MM.1S (cell line): ENCODE measurements around the gene GFPT1.
A peak's percentile ranks its signal among the peaks of the same experiment; 100 is the strongest.

Experiments
- DNase-seq: peaks from one replicate; pipeline ENCODE4 v3.0.0-alpha.2; 2015
- H2AFZ ChIP-seq: fragments of 300-600 bp; sonication (generic); 2 replicates; pipeline ENCODE4 v1.6.0; 2016; ENCODE audit warnings: antibody characterized with exemption, low read length
- H3F3A ChIP-seq: fragments of 300-600 bp; sonication (generic); 2 replicates; pipeline ENCODE4 v1.6.1; 2016; ENCODE audit warnings: mild to moderate bottlenecking, antibody characterized with exemption, low read length, moderate library complexity, mixed read lengths; ENCODE audit not compliant: insufficient read depth
- H3K27ac ChIP-seq: fragments of 300-600 bp; sonication (generic); 2 replicates; pipeline ENCODE4 v1.5.1; 2016; ENCODE audit warnings: mild to moderate bottlenecking, low read length
- H3K27me3 ChIP-seq: fragments of 300-600 bp; sonication (generic); replicated peaks from 2 replicates; pipeline ENCODE4 v1.6.0; 2016; ENCODE audit warnings: low read length; ENCODE audit not compliant: insufficient read depth
- H3K36me3 ChIP-seq: fragments of 300-600 bp; sonication (generic); replicated peaks from 2 replicates; pipeline ENCODE4 v1.6.1; 2016; ENCODE audit warnings: mild to moderate bottlenecking, low read length, mixed read lengths; ENCODE audit not compliant: insufficient read depth
- H3K4me1 ChIP-seq: fragments of 300-600 bp; sonication (generic); 2 replicates; pipeline ENCODE4 v1.6.1; 2016; ENCODE audit warnings: low read length, mixed read lengths
- H3K4me2 ChIP-seq: fragments of 300-600 bp; sonication (generic); 2 replicates; pipeline ENCODE4 v1.6.0; 2016; ENCODE audit warnings: low read depth, low read length
- H3K4me3 ChIP-seq: fragments of 300-600 bp; sonication (generic); 2 replicates; pipeline ENCODE4 v1.5.1; 2016; ENCODE audit warnings: low read length, mixed read lengths
- H3K79me2 ChIP-seq: fragments of 300-600 bp; sonication (generic); 2 replicates; pipeline ENCODE4 v1.6.1; 2016; ENCODE audit warnings: mixed run types, low read length, mixed read lengths
- H3K9ac ChIP-seq: fragments of 300-600 bp; sonication (generic); 2 replicates; pipeline ENCODE4 v1.6.1; 2016; ENCODE audit warnings: low read length, mixed read lengths
- H3K9me2 ChIP-seq: fragments of 300-600 bp; sonication (generic); replicated peaks from 2 replicates; pipeline ENCODE4 v1.6.1; 2016; ENCODE audit warnings: mild to moderate bottlenecking, low read length, mixed read lengths; ENCODE audit not compliant: insufficient read depth
- H3K9me3 ChIP-seq: fragments of 300-600 bp; sonication (generic); replicated peaks from 2 replicates; pipeline ENCODE4 v1.6.1; 2016; ENCODE audit warnings: mild to moderate bottlenecking, low read length, mixed read lengths; ENCODE audit not compliant: insufficient read depth
- H4K20me1 ChIP-seq: fragments of 300-600 bp; sonication (generic); 2 replicates; pipeline ENCODE4 v1.6.1; 2016; ENCODE audit warnings: mild to moderate bottlenecking, low read length, moderate library complexity, mixed read lengths; ENCODE audit not compliant: insufficient read depth
- CTCF ChIP-seq: fragments of 300-600 bp; sonication (generic); IDR thresholded peaks from 2 replicates; pipeline ENCODE4 v1.5.1; 2016; ENCODE audit warnings: antibody characterized with exemption, low read length, mixed read lengths
- EZH2 ChIP-seq: fragments of 300-600 bp; sonication (generic); optimal IDR thresholded peaks from 2 replicates; pipeline ENCODE3; 2017; ENCODE audit warnings: low read depth, mild to moderate bottlenecking, antibody characterized with exemption, low read length, mixed read lengths
- EZH2phosphoT487 ChIP-seq: fragments of 300-600 bp; sonication (generic); IDR thresholded peaks from 2 replicates; pipeline ENCODE4 v1.6.1; 2018; ENCODE audit warnings: antibody characterized with exemption, low read length

GFPT1 gene

DNA sequence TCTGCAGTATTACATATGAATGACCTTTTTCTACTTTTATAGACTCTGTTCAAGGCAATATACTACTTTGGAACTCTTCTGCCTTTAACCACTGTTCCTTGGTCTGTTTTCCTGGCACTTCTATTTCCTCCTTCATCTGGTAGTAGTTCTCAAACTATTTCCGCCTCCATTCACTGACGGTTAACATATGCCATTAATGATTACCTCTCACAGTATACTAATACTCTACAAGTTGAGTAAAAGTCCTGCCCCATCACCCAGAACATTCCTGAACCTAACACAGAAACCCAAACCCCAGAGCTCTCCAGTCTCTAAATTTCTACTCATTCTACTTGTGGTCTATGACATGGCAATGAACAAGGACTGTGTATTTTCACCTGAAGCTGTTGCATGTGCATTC, 4.5 kb downstream of the GFPT1 start:
- peak overlapping the region; percentile 21; the same call in 1 of the 2 replicates for H3K27ac ChIP-seq

DNA sequence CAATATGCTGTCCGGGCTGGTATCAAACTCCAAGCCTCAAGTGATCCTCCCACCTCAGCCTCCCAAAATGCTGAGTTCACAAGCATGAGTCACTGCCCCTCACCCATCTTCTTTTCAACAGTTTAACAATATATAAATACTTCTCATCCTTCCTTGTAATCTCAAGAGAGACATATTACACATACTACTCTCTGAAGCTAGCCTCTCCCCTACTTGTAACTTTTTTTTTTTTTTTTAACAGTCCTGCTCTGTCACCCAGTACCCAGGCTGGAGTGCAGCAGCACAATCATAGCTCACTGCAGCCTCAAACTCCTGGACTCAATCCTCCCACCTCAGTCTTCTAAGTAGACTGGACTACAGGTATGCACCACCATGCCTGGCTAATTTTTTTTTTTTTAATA, 5.7 kb downstream of the GFPT1 start:
- Histone ChIP-seq H3K9me3 (no peaks in the 10 kb centered on the region), H3K27ac (no peak overlapping the region), H3K4me2 (no peak overlapping the region), H3K4me3 (no peak overlapping the region), H3K79me2 (peaks cover 100% of the 10 kb centered on the region), H3K9ac (no peak overlapping the region), H2AFZ (no peak overlapping the region), H3K27me3 (no peaks in the 10 kb centered on the region), H4K20me1 (peaks cover 17% of the 10 kb centered on the region; the same call in 1 of the 2 replicates), H3K4me1 (peaks cover 19% of the 10 kb centered on the region), H3K9me2 (no peaks in the 10 kb centered on the region), H3K36me3 (no peaks in the 10 kb centered on the region), H3F3A (peaks cover 25% of the 10 kb centered on the region)
- no peak for TF ChIP-seq EZH2phosphoT487
- TF ChIP-seq EZH2, result no peak
- no peak for TF ChIP-seq CTCF
- DNase-seq, result no peak

More for the DNA sequence above, 4.5 kb downstream of the GFPT1 start:
- H3K4me2 ChIP-seq, result peak overlapping the region; percentile 45; the same call in 1 of the 2 replicates
- no peak overlapping the region for H2AFZ ChIP-seq
- DNase-seq, result no peak
- peaks cover 95% of the 10 kb centered on the region for H3K79me2 ChIP-seq
- no peaks in the 10 kb centered on the region for H3K27me3 ChIP-seq
- TF ChIP-seq CTCF, result no peak
- TF ChIP-seq EZH2, result no peak
- no peak for TF ChIP-seq EZH2phosphoT487
- H4K20me1 ChIP-seq, result peaks cover 17% of the 10 kb centered on the region; the same call in 1 of the 2 replicates
- peaks cover 20% of the 10 kb centered on the region for H3K4me1 ChIP-seq
- H3K4me3 ChIP-seq, result peak overlapping the region; percentile 10; the same call in 1 of the 2 replicates
- H3F3A ChIP-seq, result peaks cover 28% of the 10 kb centered on the region
- H3K9me3 ChIP-seq, result no peaks in the 10 kb centered on the region
- no peaks in the 10 kb centered on the region for H3K9me2 ChIP-seq
- no peaks in the 10 kb centered on the region for H3K36me3 ChIP-seq
- no peak overlapping the region for H3K9ac ChIP-seq

- Histone ChIP-seq H3K4me2 (no peak overlapping the region), H3K27me3 (no peaks in the 10 kb centered on the region), H3K4me1 (peaks cover 19% of the 10 kb centered on the region), H3K9me3 (no peaks in the 10 kb centered on the region), H3K36me3 (no peaks in the 10 kb centered on the region), H3K9ac (no peak overlapping the region), H2AFZ (no peak overlapping the region), H3K9me2 (no peaks in the 10 kb centered on the region), H3K27ac (no peak overlapping the region), H3K79me2 (peaks cover 100% of the 10 kb centered on the region), H3F3A (peaks cover 15% of the 10 kb centered on the region), H3K4me3 (no peak overlapping the region), H4K20me1 (peaks cover 26% of the 10 kb centered on the region; the same call in 1 of the 2 replicates)
- DNase-seq, result no peak
- no peak for TF ChIP-seq EZH2
- TF ChIP-seq CTCF, result no peak
- TF ChIP-seq EZH2phosphoT487, result no peak
Measured at GRCh38 chr2:69380072-69380917, 6.7 kb downstream of the GFPT1 start.
